IPS-11a (cell line): ENCODE measurements around the gene MMP13.
"Not testable (repeated sequence)": the region's sequence is repeated elsewhere in the genome, so short reads cannot be mapped to it uniquely, and the experiment has no call there.

ENCODE experiments used
- H3K4me3 ChIP-seq: one replicate; pipeline ENCODE4 v1.5.1; 2013; ENCODE audit warnings: low read depth, low read length, control low read depth

MMP13 gene

GRCh38 chr11:102955624-102956023 lies at the start of gene MMP13:
Gene MMP13 (minus strand): TSS chr11:102955732. CDS start chr11:102955705, 27 bp downstream.
- H3K4me3 ChIP-seq = no peak within 1 kb of the TSS

GRCh38 chr11:103004234-103004633 lies 48.7 kb upstream of the MMP13 start:
- not testable (repeated sequence) for H3K4me3 ChIP-seq

GRCh38 chr11:102994105-102994504 lies 38.6 kb upstream of the MMP13 start:
- H3K4me3 ChIP-seq = no peak overlapping the region

GRCh38 chr11:102991776-102992175 lies 36.2 kb upstream of the MMP13 start:
- H3K4me3 ChIP-seq = no peak overlapping the region

GRCh38 chr11:102990145-102990544 lies 34.6 kb upstream of the MMP13 start:
- no peak overlapping the region for H3K4me3 ChIP-seq

GRCh38 chr11:102989379-102990047 lies 34.0 kb upstream of the MMP13 start:
- no peak overlapping the region for H3K4me3 ChIP-seq

GRCh38 chr11:102986815-102987214 lies 31.3 kb upstream of the MMP13 start:
- H3K4me3 ChIP-seq = no peak overlapping the region

- no peak overlapping the region for H3K4me3 ChIP-seq
Observed at GRCh38 chr11:102985850-102986249, 30.3 kb upstream of the MMP13 start.

GRCh38 chr11:102983486-102983885 lies 28.0 kb upstream of the MMP13 start:
- H3K4me3 ChIP-seq = no peak overlapping the region

- no peak overlapping the region for H3K4me3 ChIP-seq
Observed at GRCh38 chr11:102981324-102981910, 25.9 kb upstream of the MMP13 start.

- no peak overlapping the region for H3K4me3 ChIP-seq
Observed at GRCh38 chr11:102974552-102975280, 19.2 kb upstream of the MMP13 start.

- H3K4me3 ChIP-seq = not testable (repeated sequence)
Observed at GRCh38 chr11:102973698-102974097, 18.2 kb upstream of the MMP13 start.

- no peak overlapping the region for H3K4me3 ChIP-seq
Observed at GRCh38 chr11:102972853-102973252, 17.3 kb upstream of the MMP13 start.

GRCh38 chr11:102971766-102972165 lies 16.2 kb upstream of the MMP13 start:
- H3K4me3 ChIP-seq = no peak overlapping the region

- no peak overlapping the region for H3K4me3 ChIP-seq
Observed at GRCh38 chr11:102967497-102967896, 12.0 kb upstream of the MMP13 start.

GRCh38 chr11:102966011-102966410 lies 10.5 kb upstream of the MMP13 start:
- H3K4me3 ChIP-seq = no peak overlapping the region

GRCh38 chr11:102964867-102965266 lies 9.3 kb upstream of the MMP13 start:
- H3K4me3 ChIP-seq = no peak overlapping the region

GRCh38 chr11:102957953-102958352 lies 2.4 kb upstream of the MMP13 start:
- no peak overlapping the region for H3K4me3 ChIP-seq

- no peak overlapping the region for H3K4me3 ChIP-seq
Observed at GRCh38 chr11:102950622-102951081, 4.9 kb downstream of the MMP13 start.

- no peak overlapping the region for H3K4me3 ChIP-seq
Observed at GRCh38 chr11:102946237-102946636, 9.3 kb downstream of the MMP13 start.

GRCh38 chr11:102940714-102941588 lies 14.6 kb downstream of the MMP13 start:
- H3K4me3 ChIP-seq = no peak overlapping the region
